T-cell (primary cell): Measurements from ENCODE around the gene PLOD2. TPM values are rescaled to one million over a fixed set of nuclear protein-coding genes. Genes with fewer than 3 reads are reported as not detected.

Experiments used
- ATAC-seq, 4 experiments: fragments of 200-7000 bp in 3 of 4; fragments of 150-1000 bp in 1 of 4; cut with Tn5 transposase; replicated peaks in 1 of 4; 1 replicate in 3 of 4; 2 replicates in 1 of 4; pipeline ENCODE4 v1.10.0; 2021; ENCODE audit warnings: moderate library complexity in 3 of 4, mild to moderate bottlenecking in 2 of 4, moderate number of reproducible peaks in 1 of 4
- CTCF ChIA-PET, 2 donors: fragments of 300-600 bp; sonication (Branson Sonifier 250); formaldehyde crosslinking; loops; one replicate each; lab custom pipeline; 2022; ENCODE audit warnings: antibody characterized with exemption in 2 of 2; lab: Charles Lee
- POLR2A ChIA-PET, 2 donors: fragments of 300-600 bp; sonication (Branson Sonifier 250); formaldehyde crosslinking; loops; one replicate each; lab custom pipeline; 2022; ENCODE audit warnings: antibody characterized with exemption in 2 of 2; lab: Charles Lee
- DNase-seq, 35 experiments: peaks; one replicate each; pipeline versions ENCODE4 v3.0.0 to v3.0.0-alpha.2; 2013 to 2023
- H3K27ac ChIP-seq: one replicate; pipeline ENCODE4 v1.5.1; 2013; ENCODE audit warnings: low read length
- H3K27me3 ChIP-seq, 2 experiments: replicated peaks in 1 of 2; 1 replicate in 1 of 2; 2 replicates in 1 of 2; pipeline versions ENCODE4 v1.6.1 to v1.7.0; 2013; ENCODE audit warnings: low read length in 1 of 2, mixed read lengths in 1 of 2; ENCODE audit not compliant: control insufficient read depth in 2 of 2, insufficient read depth in 2 of 2; ENCODE audit errors: extremely low read depth in 1 of 2
- H3K36me3 ChIP-seq, 2 donors: 1 replicate in 1 of 2; 2 replicates in 1 of 2; pipeline versions ENCODE4 v1.6.1 to v1.7.0; 2013; ENCODE audit warnings: low read length in 1 of 2; ENCODE audit not compliant: control insufficient read depth in 2 of 2, insufficient read depth in 1 of 2; ENCODE audit errors: extremely low read depth in 1 of 2
- H3K4me1 ChIP-seq, 2 experiments: 1 replicate in 1 of 2; 2 replicates in 1 of 2; pipeline versions ENCODE4 v1.6.1 to v1.7.0; 2013; ENCODE audit warnings: low read length in 2 of 2, mixed read lengths in 1 of 2; ENCODE audit not compliant: insufficient read depth in 2 of 2, control insufficient read depth in 1 of 2; ENCODE audit errors: extremely low read depth in 1 of 2
- H3K4me3 ChIP-seq, 2 donors: 1 replicate in 1 of 2; 2 replicates in 1 of 2; pipeline versions ENCODE4 v1.5.1 to v1.7.0; 2013; ENCODE audit warnings: mild to moderate bottlenecking in 2 of 2, low read length in 1 of 2, moderate library complexity in 1 of 2; ENCODE audit not compliant: control insufficient read depth in 1 of 2; ENCODE audit errors: extremely low read depth in 1 of 2
- H3K9me3 ChIP-seq: 2 replicates; pipeline ENCODE4 v1.7.0; 2013
- H3K27ac Mint-ChIP-seq, 2 donors: one replicate each; pipeline ENCODE4 v1.8.0; 2020 to 2021; ENCODE audit warnings: mild to moderate bottlenecking in 2 of 2, mixed read lengths in 2 of 2
- H3K27me3 Mint-ChIP-seq, 2 donors: one replicate each; pipeline ENCODE4 v1.8.0; 2021 to 2022; ENCODE audit warnings: mixed read lengths in 2 of 2
- H3K36me3 Mint-ChIP-seq: one replicate; pipeline ENCODE4 v1.8.0; 2021; ENCODE audit warnings: mixed read lengths
- H3K4me1 Mint-ChIP-seq, 3 donors: one replicate each; pipeline ENCODE4 v1.8.0; 2020 to 2022; ENCODE audit warnings: mixed read lengths in 3 of 3, mild to moderate bottlenecking in 1 of 3
- H3K4me3 Mint-ChIP-seq, 3 donors: one replicate each; pipeline ENCODE4 v1.8.0; 2020 to 2022; ENCODE audit warnings: mild to moderate bottlenecking in 3 of 3, mixed read lengths in 3 of 3, moderate library complexity in 3 of 3
- H3K9me3 Mint-ChIP-seq, 3 donors: one replicate each; pipeline ENCODE4 v1.8.0; 2020 to 2022; ENCODE audit warnings: mixed read lengths in 3 of 3
- WGBS: methylation state at CpG from one replicate; pipeline ENCODE4 v1.1.5; 2013; ENCODE audit warnings: missing lambda C conversion rate; ENCODE audit not compliant: insufficient coverage; 5-methylcytosine and 5-hydroxymethylcytosine counted together
- total RNA-seq, 35 experiments: library from RNA in 6 of 35; stranded (reverse) in 6 of 35; fragments of 120-200 nt in 1 of 35; gene quantifications; one replicate each; pipeline versions ENCODE4 v1.2.1 to v1.2.4 and lab custom pipeline; 2013 to 2026

PLOD2 gene
- total RNA-seq, 5 donors from 2014 or later (not counting 1 experiment from before 2014, with no cell fraction given): 0.28 to 0.63 (median 0.46) TPM; not detected in 1

DNA sequence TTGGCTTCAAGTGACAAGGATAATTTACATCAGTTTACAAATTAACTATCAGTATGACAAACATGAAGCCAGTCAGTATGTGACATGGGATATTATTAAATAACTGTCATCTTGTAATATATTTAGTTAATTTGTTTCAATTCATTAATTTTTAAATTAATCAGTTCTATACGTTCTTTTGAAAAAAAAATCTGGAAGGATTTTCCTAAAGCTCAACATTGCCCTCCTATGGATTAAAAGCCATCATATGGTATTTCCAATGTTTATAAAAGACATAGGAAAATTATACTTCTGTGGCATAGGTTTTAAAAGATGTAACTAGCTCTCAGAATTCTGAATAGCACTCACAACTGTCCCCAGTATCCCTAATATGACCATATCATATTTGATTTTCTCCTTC lies 134.4 kb downstream of the PLOD2 start:
- no peak overlapping the region for H3K27ac Mint-ChIP-seq
- peaks cover 11 to 19% (median 15%) of the 10 kb centered on the region in 3 donors for H3K9me3 Mint-ChIP-seq
- no peaks in the 10 kb centered on the region for H3K4me1 ChIP-seq
- DNase-seq (no peak), ATAC-seq (no peak)
- ChIA-PET CTCF (interaction anchor here in 1 of 2 donors (0.7 kb wide), 1 partner anchor 670 kb away, joined by 3 read pairs; no protein-coding TSS in a partner anchor), POLR2A (interaction anchor here in 1 of 2 donors (0.6 kb wide), 1 partner anchor 164 kb away, joined by 3 read pairs; no protein-coding TSS in a partner anchor)
- no CpG with 5 or more reads among the region's 1 CpG for WGBS
- H3K4me3 Mint-ChIP-seq: no peak overlapping the region
- no peaks in the 10 kb centered on the region for H3K9me3 ChIP-seq
- H3K4me1 Mint-ChIP-seq: no peaks in the 10 kb centered on the region
- H3K27ac ChIP-seq: no peak overlapping the region
- no peak overlapping the region for H3K4me3 ChIP-seq
- no peaks in the 10 kb centered on the region for H3K27me3 Mint-ChIP-seq
- no peaks in the 10 kb centered on the region for H3K36me3 Mint-ChIP-seq
- no peaks in the 10 kb centered on the region for H3K36me3 ChIP-seq
- H3K27me3 ChIP-seq: no peaks in the 10 kb centered on the region

DNA sequence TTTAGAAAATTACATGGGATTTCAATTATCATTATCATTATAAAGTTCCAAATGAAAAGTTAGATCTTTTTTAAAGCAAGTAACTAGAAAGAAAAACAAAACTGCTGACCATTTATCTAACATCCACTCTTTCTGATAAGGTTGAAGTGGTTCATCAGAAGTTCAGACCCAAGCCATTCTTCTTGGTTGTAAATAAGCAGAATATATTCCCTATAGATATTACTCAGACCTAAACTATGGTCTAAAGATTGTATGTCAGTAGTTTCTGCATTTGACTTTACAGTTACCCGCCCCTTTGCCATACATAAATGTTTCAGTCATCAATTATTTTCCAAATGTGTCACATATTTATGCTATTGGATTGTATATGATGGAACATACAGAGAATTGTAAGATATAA lies 136.7 kb downstream of the PLOD2 start:
- H3K4me1 Mint-ChIP-seq: no peaks in the 10 kb centered on the region
- ChIA-PET CTCF (no interaction called here), POLR2A (no interaction called here)
- H3K4me3 Mint-ChIP-seq: no peak overlapping the region
- no peaks in the 10 kb centered on the region for H3K9me3 ChIP-seq
- H3K36me3 ChIP-seq: no peaks in the 10 kb centered on the region
- no peaks in the 10 kb centered on the region for H3K36me3 Mint-ChIP-seq
- ATAC-seq (no peak), DNase-seq (no peak)
- H3K4me1 ChIP-seq: no peaks in the 10 kb centered on the region
- no peak overlapping the region for H3K4me3 ChIP-seq
- no peak overlapping the region for H3K27ac Mint-ChIP-seq
- peaks cover 3 to 4% (median 3%) of the 10 kb centered on the region in 3 donors for H3K9me3 Mint-ChIP-seq
- no peaks in the 10 kb centered on the region for H3K27me3 Mint-ChIP-seq
- H3K27ac ChIP-seq: no peak overlapping the region
- no CpG with 5 or more reads among the region's 1 CpG for WGBS
- no peaks in the 10 kb centered on the region for H3K27me3 ChIP-seq

DNA sequence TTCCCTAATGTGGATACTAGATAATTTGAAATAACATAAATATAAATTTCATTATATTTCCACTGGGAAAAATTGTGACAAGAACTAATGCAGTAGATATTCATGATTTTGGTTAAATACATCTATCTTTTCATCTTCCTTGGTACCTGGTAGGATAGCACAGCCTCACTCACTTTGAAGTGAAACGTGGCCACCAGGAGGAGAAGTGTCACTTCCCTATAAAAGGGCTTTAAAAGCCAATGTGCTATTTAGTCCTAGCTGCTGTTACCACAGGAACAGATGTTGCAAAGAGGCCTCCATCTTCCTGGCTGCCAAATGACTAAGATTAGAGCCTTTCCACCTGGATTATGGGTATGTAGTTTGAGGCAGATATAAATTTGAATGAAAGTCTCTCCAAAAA lies 140.0 kb downstream of the PLOD2 start:
- Histone ChIP-seq H3K36me3 (no peaks in the 10 kb centered on the region), H3K27ac (no peak overlapping the region), H3K4me3 (no peak overlapping the region), H3K4me1 (no peaks in the 10 kb centered on the region), H3K9me3 (no peaks in the 10 kb centered on the region), H3K27me3 (no peaks in the 10 kb centered on the region)
- DNase-seq (no peak), ATAC-seq (no peak)
- Mint-ChIP-seq H3K4me1 (no peaks in the 10 kb centered on the region), H3K9me3 (peaks cover 3 to 14% (median 4%) of the 10 kb centered on the region in 3 donors), H3K4me3 (no peak overlapping the region), H3K27me3 (peaks cover 0 to 3% of the 10 kb centered on the region in 2 donors), H3K27ac (no peak overlapping the region), H3K36me3 (no peaks in the 10 kb centered on the region)
- WGBS: no CpG with 5 or more reads among the region's 1 CpG
- ChIA-PET POLR2A (no interaction called here), CTCF (no interaction called here)

DNA sequence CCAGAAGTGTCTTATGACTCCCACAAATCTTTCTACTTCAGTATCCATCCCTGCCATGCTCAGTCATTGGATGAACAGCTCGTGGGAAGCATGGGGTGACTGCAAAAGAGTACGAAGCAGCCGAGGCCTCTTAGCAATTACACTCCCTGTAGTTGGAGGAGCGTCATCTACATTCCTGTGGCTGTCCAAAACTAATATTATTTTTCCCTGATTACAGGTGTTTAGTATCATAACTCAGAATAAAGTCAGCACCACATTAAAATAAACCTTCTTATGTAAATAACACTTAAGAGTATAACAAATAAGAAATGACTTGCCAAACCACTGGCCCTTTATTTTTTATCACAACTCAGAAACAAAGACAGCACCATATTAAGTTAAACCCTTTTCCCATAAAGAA lies 141.5 kb downstream of the PLOD2 start:
- H3K36me3 ChIP-seq: no peaks in the 10 kb centered on the region
- no peaks in the 10 kb centered on the region for H3K36me3 Mint-ChIP-seq
- DNase-seq (no peak), ATAC-seq (no peak)
- no peaks in the 10 kb centered on the region for H3K4me1 Mint-ChIP-seq
- H3K4me3 Mint-ChIP-seq: no peak overlapping the region
- no CpG with 5 or more reads among the region's 4 CpGs for WGBS
- H3K27me3 ChIP-seq: no peaks in the 10 kb centered on the region
- H3K27ac ChIP-seq: no peak overlapping the region
- peaks cover 0 to 3% of the 10 kb centered on the region in 2 donors for H3K27me3 Mint-ChIP-seq
- no peaks in the 10 kb centered on the region for H3K4me1 ChIP-seq
- ChIA-PET CTCF (no interaction called here), POLR2A (no interaction called here)
- H3K9me3 Mint-ChIP-seq: peaks cover 3 to 14% (median 3%) of the 10 kb centered on the region in 3 donors
- no peaks in the 10 kb centered on the region for H3K9me3 ChIP-seq
- H3K4me3 ChIP-seq: no peak overlapping the region
- H3K27ac Mint-ChIP-seq: no peak overlapping the region

Other genes with a start within 250 kb of the PLOD2 start
- gene PLSCR4, start 89.9 kb upstream of the PLOD2 start, total RNA-seq: under 1 TPM in 3 of 5 donors, not detected in 2; 0.12 to 0.26 (median 0.16) TPM